GM12878 (cell line): ENCODE results near the gene TSGA10. TPM values are rescaled to one million over a fixed set of nuclear protein-coding genes. Genes with fewer than 3 reads are reported as not detected.

Experiments
- ATAC-seq: fragments of 200-7000 bp; cut with Tn5 transposase; 3 replicates; pipeline ENCODE4 v1.9.1; 2020; ENCODE audit warnings: mild to moderate bottlenecking, moderate library complexity
- BruUV-seq: library from RNA; stranded (reverse); fragments of 400-500 nt; replicated peaks from 2 replicates; lab custom pipeline; 2021; lab: Mats Ljungman, UMichigan
- CTCF ChIA-PET: fragments of 300-600 bp; sonication (Branson Sonifier 250); formaldehyde crosslinking; extraction: SDS; loops from one replicate; lab custom pipeline; 2021; ENCODE audit warnings: inconsistent platforms; lab: Yijun Ruan, JAX
- POLR2A ChIA-PET: fragments of 350-600 bp; formaldehyde crosslinking; extraction: SDS; loops from one replicate; lab custom pipeline; 2021; ENCODE audit warnings: inconsistent platforms; lab: Charles Lee
- RAD21 ChIA-PET: fragments of 300-600 bp; sonication (Branson Sonifier 250); formaldehyde crosslinking; loops from one replicate; lab custom pipeline; 2023; ENCODE audit warnings: antibody characterized with exemption; ENCODE audit not compliant: unreplicated experiment; lab: Charles Lee
- SMC1A ChIA-PET: fragments of 300-600 bp; sonication (Branson Sonifier 250); formaldehyde crosslinking; loops from one replicate; lab custom pipeline; 2023; ENCODE audit not compliant: unreplicated experiment, uncharacterized antibody; lab: Charles Lee
- DNase-seq: peaks from one replicate; pipeline ENCODE4 v3.0.0-alpha.2; 2011; ENCODE audit warnings: low read depth, low spot score
- FAIRE-seq: peaks from 3 replicates; lab custom pipeline; 2011; peaks lifted over from hg19 to GRCh38; lab: Jason Lieb, UNC
- H2AFZ ChIP-seq: 2 replicates; pipeline ENCODE4 v1.6.0; 2011; ENCODE audit warnings: low read depth, low read length, control low read depth; ENCODE audit not compliant: control insufficient read depth
- H3K27ac ChIP-seq: 2 replicates; pipeline ENCODE4 v1.5.1; 2011; ENCODE audit warnings: control low read depth; ENCODE audit not compliant: control insufficient read depth, insufficient read depth
- H3K27me3 ChIP-seq, 2 experiments: replicated peaks in 1 of 2; 2 replicates each; pipeline versions ENCODE4 v1.6.0 to v1.6.1; 2011; ENCODE audit warnings: low read length in 1 of 2; ENCODE audit not compliant: control insufficient read depth in 2 of 2, insufficient read depth in 2 of 2
- H3K36me3 ChIP-seq, 2 experiments: 2 replicates each; pipeline ENCODE4 v1.5.1; 2011; ENCODE audit warnings: low read length in 1 of 2; ENCODE audit not compliant: control insufficient read depth in 2 of 2, insufficient read depth in 2 of 2
- H3K4me1 ChIP-seq: 2 replicates; pipeline ENCODE4 v1.6.1; 2011; ENCODE audit warnings: mild to moderate bottlenecking, low read length, moderate library complexity, mixed read lengths; ENCODE audit not compliant: control insufficient read depth, insufficient read depth
- H3K4me2 ChIP-seq: 2 replicates; pipeline ENCODE4 v1.6.0; 2011; ENCODE audit warnings: control low read depth; ENCODE audit not compliant: control insufficient read depth, insufficient read depth
- H3K4me3 ChIP-seq: fragments of 200-600 bp; sonication (generic); 2 replicates; pipeline ENCODE4 v1.5.1; 2016
- H3K79me2 ChIP-seq: 2 replicates; pipeline ENCODE4 v1.6.0; 2011; ENCODE audit warnings: low read length; ENCODE audit not compliant: control insufficient read depth, insufficient read depth
- H3K9ac ChIP-seq: 2 replicates; pipeline ENCODE4 v1.8.0; 2011; ENCODE audit warnings: low read length, control low read depth, mixed read lengths; ENCODE audit not compliant: control insufficient read depth, insufficient read depth
- H3K9me3 ChIP-seq: replicated peaks from 3 replicates; pipeline ENCODE4 v1.5.1; 2011; ENCODE audit warnings: mild to moderate bottlenecking, low read length; ENCODE audit not compliant: control insufficient read depth, insufficient read depth
- H4K20me1 ChIP-seq: 2 replicates; pipeline ENCODE4 v1.6.0; 2011; ENCODE audit not compliant: control insufficient read depth, insufficient read depth
- HCFC1 ChIP-seq: fragments of 150-350 bp; IDR thresholded peaks from 2 replicates; pipeline ENCODE4 v1.6.1; 2014; ENCODE audit warnings: low read length
- HDGF ChIP-seq: fragments of 450-650 bp; IDR thresholded peaks from 2 replicates; pipeline ENCODE4 v1.6.1; 2016; ENCODE audit warnings: antibody characterized with exemption
- MEF2B ChIP-seq: fragments of 450-650 bp; IDR thresholded peaks from 2 replicates; pipeline ENCODE4 v1.6.1; 2018; ENCODE audit warnings: mild to moderate bottlenecking, moderate library complexity; ENCODE audit not compliant: partially characterized antibody, poor library complexity, severe bottlenecking
- NR2F1 ChIP-seq: fragments of 450-650 bp; conservative IDR thresholded peaks from 2 replicates; pipeline ENCODE4 v1.6.1; 2017; ENCODE audit warnings: mild to moderate bottlenecking
- PML ChIP-seq: IDR thresholded peaks from 2 replicates; pipeline ENCODE4 v1.6.1; 2012; ENCODE audit warnings: low read length, inconsistent platforms
- RAD21 ChIP-seq: IDR thresholded peaks from 2 replicates; pipeline ENCODE4 v1.6.1; 2011; ENCODE audit warnings: mild to moderate bottlenecking, low read depth, low read length, moderate library complexity; ENCODE audit not compliant: insufficient read depth
- RELA ChIP-seq: fragments of 450-650 bp; IDR thresholded peaks from 2 replicates; pipeline ENCODE4 v1.8.0; 2014; ENCODE audit warnings: borderline replicate concordance; ENCODE audit not compliant: partially characterized antibody
- SP1 ChIP-seq: IDR thresholded peaks from one replicate; pipeline ENCODE4 v1.6.1; 2011; ENCODE audit warnings: low read depth, low read length
- SREBF2 ChIP-seq: IDR thresholded peaks from 2 replicates; pipeline ENCODE4 v1.6.1; 2012; ENCODE audit warnings: mild to moderate bottlenecking, low read length
- TBL1XR1 ChIP-seq: IDR thresholded peaks from 2 replicates; pipeline ENCODE4 v1.6.1; 2012; ENCODE audit warnings: low read depth, low read length, improper control_type of control experiment
- WGBS: methylation state at CpG from one replicate; pipeline ENCODE4 v1.1.6; 2016; ENCODE audit warnings: low lambda C conversion rate; ENCODE audit not compliant: insufficient replicate concordance, insufficient coverage; ENCODE audit errors: missing lambda C conversion rate; 5-methylcytosine and 5-hydroxymethylcytosine counted together
- in situ Hi-C: fragments of 300-500 bp; cut with MboI; formaldehyde crosslinking; loops from 9 replicates; pipeline ENCODE4 v1.14.3; 2018; ENCODE audit warnings: mixed read lengths
- intact Hi-C: fragments of 100-400 bp; cut with micrococcal nuclease; formaldehyde crosslinking; loops from one replicate; pipeline ENCODE4 v1.14.2; 2022; ENCODE audit not compliant: unreplicated experiment
- polyA plus RNA-seq, 11 experiments: library from polyadenylated mRNA; depleted of rRNA in 4 of 11; unstranded in 6 of 11; stranded (reverse) in 5 of 11; fragments of >200 nt; fragmentation: Nextera tagmentation in 4 of 11; fragmentation: Illumina TruSeq in 1 of 11; extraction: Ambion mirVana in 4 of 11; extraction: Trizol in 1 of 11; gene quantifications; 1 replicate in 1 of 11; 2 replicates in 10 of 11; pipeline versions ENCODE4 v1.2.1 to v1.2.3, GENCODE V29; 2011 to 2016; ENCODE audit warnings: inconsistent platforms in 2 of 11, missing spikeins in 2 of 11, low read depth in 1 of 11
- total RNA-seq, 4 experiments: library from RNA; depleted of rRNA in 3 of 4; stranded (reverse); fragments of >200 nt in 3 of 4; fragmentation: Illumina TruSeq in 1 of 4; extraction: Trizol in 1 of 4; gene quantifications; 2 replicates each; pipeline versions ENCODE4 v1.2.1 to v1.2.3, GENCODE V29; 2013 to 2021
- TF ChIP-seq, protein P1 (sequence below): IDR thresholded peaks from 2 replicates; pipeline ENCODE4 v1.6.1; 2011; ENCODE audit warnings: low read depth, mild to moderate bottlenecking, low read length, moderate library complexity, borderline replicate concordance; ENCODE audit errors: extremely low read depth
- TF ChIP-seq, protein P2 (sequence below): IDR thresholded peaks from 2 replicates; pipeline ENCODE4 v1.6.1; 2012; ENCODE audit warnings: low read length, inconsistent platforms
- TF ChIP-seq, protein P3 (sequence below): IDR thresholded peaks from 2 replicates; pipeline ENCODE4 v1.6.1; 2012; ENCODE audit warnings: low read depth, low read length, improper control_type of control experiment

Gene TSGA10
- total and polyA plus RNA-seq, 10 of the 15 experiments (the other 5 are each of a cell fraction or from before 2014, with no cell fraction given) = 5.3 to 13.5 (median 8.6) TPM

DNA sequence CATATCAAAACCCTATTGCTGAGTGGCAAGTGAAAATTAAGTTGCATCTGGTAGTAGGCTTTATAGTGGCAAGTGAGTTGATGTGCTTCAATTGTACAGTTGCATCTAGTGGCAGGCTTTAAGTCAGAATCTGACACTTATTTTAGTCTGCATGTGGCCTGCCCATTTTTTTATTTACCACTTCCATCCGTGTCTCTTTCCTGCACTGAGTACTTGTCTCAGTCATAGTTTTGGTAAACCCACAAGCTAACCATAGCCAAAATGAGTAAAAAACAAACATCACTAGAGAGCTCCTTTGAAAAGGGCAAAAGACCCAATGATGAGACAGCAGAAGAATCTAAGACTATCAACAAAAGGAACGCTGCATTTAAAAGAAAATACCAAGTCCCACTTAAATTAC is 122.7 kb downstream of the TSGA10 start:
- POLR2A ChIA-PET = interaction anchor here (0.6 kb wide), 1 partner anchor 178 kb away, joined by 3 read pairs; no protein-coding TSS in a partner anchor
- DNase-seq (no peak), ATAC-seq (no peak; the same call in 2 of the 3 replicates)
- Histone ChIP-seq H3K27ac (no peak overlapping the region), H3K9ac (no peak overlapping the region), H3K4me3 (no peak overlapping the region), H2AFZ (no peak overlapping the region), H3K27me3 (no peaks in the 10 kb centered on the region), H3K36me3 (no peaks in the 10 kb centered on the region), H3K79me2 (no peaks in the 10 kb centered on the region), H4K20me1 (no peaks in the 10 kb centered on the region), H3K4me1 (no peaks in the 10 kb centered on the region)
- CTCF ChIA-PET = no interaction called here
- RAD21 ChIA-PET = no interaction called here
- 41% methylated on average over 2 of the region's 2 CpGs for WGBS
- no TSS peak for BruUV-seq
- SMC1A ChIA-PET = interaction anchor here (1.2 kb wide), 1 partner anchor 11 kb away, joined by 3 read pairs; no protein-coding TSS in a partner anchor
- intact Hi-C loops = no loop called here
- TF ChIP-seq, protein P1, sequence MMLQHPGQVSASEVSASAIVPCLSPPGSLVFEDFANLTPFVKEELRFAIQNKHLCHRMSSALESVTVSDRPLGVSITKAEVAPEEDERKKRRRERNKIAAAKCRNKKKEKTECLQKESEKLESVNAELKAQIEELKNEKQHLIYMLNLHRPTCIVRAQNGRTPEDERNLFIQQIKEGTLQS = no peak
- TF ChIP-seq RAD21 = no peak
- no peak for TF ChIP-seq HDGF
- no peak for TF ChIP-seq HCFC1
- TF ChIP-seq RELA = no peak
- no peak for TF ChIP-seq PML
- TF ChIP-seq MEF2B = no peak
- TF ChIP-seq, all 136 proteins: peak for 0
- in situ Hi-C loops = no loop called here
- Histone ChIP-seq H3K4me2 (no peak overlapping the region), H3K9me3 (no peaks in the 10 kb centered on the region)
- no peak for FAIRE-seq

DNA sequence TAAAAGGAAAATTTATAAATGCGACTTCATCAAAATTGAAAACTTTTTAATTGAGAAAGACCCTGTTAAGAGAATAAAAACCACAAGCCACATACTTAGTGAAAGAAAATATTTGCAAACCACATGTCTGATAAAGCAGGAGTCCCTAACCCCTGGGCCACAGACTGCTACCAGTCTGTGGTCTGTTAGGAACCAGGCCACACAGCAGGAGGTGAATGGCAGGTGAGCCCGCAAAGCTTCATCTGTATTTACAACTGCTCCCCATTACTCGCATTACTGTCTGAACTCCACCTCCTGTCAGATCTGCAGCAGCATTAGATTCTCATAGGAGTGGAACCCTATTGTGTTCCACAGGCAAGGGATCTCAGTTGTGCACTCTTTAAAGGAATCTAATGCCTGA is 123.3 kb downstream of the TSGA10 start:
- no peaks in the 10 kb centered on the region for H3K79me2 ChIP-seq
- DNase-seq (no peak), FAIRE-seq (no peak), ATAC-seq (no peak)
- no TSS peak for BruUV-seq
- SMC1A ChIA-PET = interaction anchor here (1.2 kb wide), 1 partner anchor 11 kb away, joined by 3 read pairs; no protein-coding TSS in a partner anchor
- no peak overlapping the region for H3K27ac ChIP-seq
- H4K20me1 ChIP-seq = no peaks in the 10 kb centered on the region
- POLR2A ChIA-PET = interaction anchor here (0.6 kb wide), 1 partner anchor 177 kb away, joined by 3 read pairs; no protein-coding TSS in a partner anchor
- H3K9me3 ChIP-seq = no peaks in the 10 kb centered on the region
- H3K4me1 ChIP-seq = no peaks in the 10 kb centered on the region
- intact Hi-C loops = no loop called here
- no peak overlapping the region for H3K4me3 ChIP-seq
- in situ Hi-C loops = no loop called here
- no peak overlapping the region for H2AFZ ChIP-seq
- no peak overlapping the region for H3K4me2 ChIP-seq
- CTCF ChIA-PET = no interaction called here
- WGBS = 77% methylated on average over 3 of the region's 3 CpGs
- no peak overlapping the region for H3K9ac ChIP-seq
- H3K36me3 ChIP-seq = no peaks in the 10 kb centered on the region
- H3K27me3 ChIP-seq = no peaks in the 10 kb centered on the region
- RAD21 ChIA-PET = no interaction called here
- TF ChIP-seq, protein P2, sequence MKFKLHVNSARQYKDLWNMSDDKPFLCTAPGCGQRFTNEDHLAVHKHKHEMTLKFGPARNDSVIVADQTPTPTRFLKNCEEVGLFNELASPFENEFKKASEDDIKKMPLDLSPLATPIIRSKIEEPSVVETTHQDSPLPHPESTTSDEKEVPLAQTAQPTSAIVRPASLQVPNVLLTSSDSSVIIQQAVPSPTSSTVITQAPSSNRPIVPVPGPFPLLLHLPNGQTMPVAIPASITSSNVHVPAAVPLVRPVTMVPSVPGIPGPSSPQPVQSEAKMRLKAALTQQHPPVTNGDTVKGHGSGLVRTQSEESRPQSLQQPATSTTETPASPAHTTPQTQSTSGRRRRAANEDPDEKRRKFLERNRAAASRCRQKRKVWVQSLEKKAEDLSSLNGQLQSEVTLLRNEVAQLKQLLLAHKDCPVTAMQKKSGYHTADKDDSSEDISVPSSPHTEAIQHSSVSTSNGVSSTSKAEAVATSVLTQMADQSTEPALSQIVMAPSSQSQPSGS = no peak
- no peak for TF ChIP-seq SP1
- TF ChIP-seq, protein P1 = no peak
- no peak for TF ChIP-seq SREBF2
- no peak for TF ChIP-seq NR2F1
- TF ChIP-seq, protein P3, sequence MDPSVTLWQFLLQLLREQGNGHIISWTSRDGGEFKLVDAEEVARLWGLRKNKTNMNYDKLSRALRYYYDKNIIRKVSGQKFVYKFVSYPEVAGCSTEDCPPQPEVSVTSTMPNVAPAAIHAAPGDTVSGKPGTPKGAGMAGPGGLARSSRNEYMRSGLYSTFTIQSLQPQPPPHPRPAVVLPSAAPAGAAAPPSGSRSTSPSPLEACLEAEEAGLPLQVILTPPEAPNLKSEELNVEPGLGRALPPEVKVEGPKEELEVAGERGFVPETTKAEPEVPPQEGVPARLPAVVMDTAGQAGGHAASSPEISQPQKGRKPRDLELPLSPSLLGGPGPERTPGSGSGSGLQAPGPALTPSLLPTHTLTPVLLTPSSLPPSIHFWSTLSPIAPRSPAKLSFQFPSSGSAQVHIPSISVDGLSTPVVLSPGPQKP = no peak
- TF ChIP-seq TBL1XR1 = no peak
